GM21390 (cell line): Measurements from ENCODE around the gene ST3GAL2.
"Not testable (repeated sequence)": the region's sequence is repeated elsewhere in the genome, so short reads cannot be mapped to it uniquely, and the experiment has no call there.

Source experiments
- ATAC-seq: cut with Tn5 transposase; IDR thresholded peaks from one replicate; pipeline ENCODE4 v1.9.1; 2021; ENCODE audit not compliant: unreplicated experiment

ST3GAL2 gene

DNA sequence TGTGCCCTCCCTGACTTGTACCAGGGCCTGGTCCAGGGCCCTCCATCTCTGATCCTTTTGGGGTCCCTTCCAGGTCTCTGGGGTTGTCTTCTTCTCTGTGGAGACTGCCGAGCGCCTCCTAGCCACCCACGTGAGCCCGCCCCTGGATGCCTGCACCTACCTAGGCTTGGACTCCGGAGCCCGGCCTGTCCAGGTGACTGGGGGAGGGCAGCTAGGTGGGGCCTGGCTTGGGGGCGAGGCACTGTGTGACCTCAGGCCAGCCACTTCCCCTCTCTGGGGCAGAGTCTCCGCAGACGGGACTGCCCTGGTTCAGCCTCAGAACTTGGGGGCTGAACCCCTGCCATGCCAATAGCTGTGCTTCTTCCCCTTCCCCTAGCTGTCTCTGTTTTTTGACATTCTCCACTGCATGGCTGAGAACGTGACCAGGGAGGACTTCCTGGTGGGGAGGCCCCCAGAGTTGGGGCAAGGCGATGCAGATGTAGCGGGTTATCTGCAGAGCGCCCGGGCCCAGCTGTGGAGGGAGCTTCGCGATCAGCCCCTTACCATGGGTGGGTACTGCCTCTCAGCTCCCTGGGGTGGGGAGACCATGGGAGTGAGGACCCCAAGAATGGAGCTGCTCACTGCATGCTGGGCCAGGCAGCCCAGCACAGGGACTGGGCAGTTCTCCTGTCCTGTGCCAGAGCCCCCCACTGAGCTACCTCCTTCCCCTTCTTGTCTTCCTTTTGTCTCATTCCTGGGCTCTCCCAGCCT, 30.1 kb upstream of the ST3GAL2 start:
- no peak for ATAC-seq

DNA sequence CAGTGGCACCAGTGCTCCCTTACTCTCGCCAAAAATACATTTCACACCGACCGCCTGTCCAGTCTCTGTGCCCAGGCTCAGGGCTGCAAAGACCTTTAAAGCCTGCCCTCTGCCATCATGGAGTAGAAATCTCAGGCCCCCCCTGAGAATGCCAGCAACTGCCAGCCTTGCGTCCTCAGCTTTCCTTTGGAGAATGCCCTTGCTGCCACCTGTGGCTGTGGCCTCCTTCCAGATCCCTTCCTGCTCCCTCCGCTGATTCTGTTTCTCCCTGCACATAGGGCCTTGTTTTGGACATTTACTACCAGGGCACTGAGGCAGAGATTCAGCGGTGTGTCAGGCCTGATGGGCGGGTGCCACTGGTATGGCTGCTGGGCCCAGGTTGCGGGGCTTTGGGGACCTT, 28.7 kb upstream of the ST3GAL2 start:
- ATAC-seq, result no peak

DNA sequence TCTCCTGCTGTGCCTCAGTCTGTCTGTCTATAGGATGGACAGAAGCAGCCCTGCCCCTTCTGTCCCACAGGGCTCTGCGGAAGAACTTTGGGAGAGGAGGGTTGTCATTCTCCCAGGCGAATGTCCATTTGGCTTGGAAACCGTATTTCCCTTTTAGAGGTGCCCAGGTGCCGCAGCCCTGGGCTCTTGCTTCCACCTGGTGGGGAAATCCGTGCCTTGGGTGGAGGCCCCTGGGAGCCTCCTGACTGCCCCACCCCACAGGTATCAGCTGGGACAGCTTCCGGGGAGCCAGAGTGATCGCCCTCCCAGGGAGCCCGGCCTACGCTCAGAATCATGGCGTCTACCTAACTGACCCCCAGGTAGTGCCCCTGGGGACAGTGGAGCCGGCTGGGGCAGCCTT, 28.2 kb upstream of the ST3GAL2 start:
- no peak for ATAC-seq

DNA sequence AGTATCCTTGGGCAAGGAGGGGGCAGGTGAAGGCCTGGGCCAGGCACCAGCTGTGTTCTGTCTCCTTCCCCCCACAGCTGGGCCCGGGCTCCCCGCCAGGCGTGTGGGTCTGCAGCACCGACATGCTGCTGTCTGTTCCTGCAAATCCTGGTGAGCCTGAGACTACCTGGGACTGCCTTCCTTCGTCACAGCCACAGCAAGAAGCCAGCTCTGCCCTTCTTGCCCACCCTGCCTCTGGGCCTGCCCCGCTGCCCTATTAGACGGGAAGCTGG, 27.8 kb upstream of the ST3GAL2 start:
- ATAC-seq, result no peak

DNA sequence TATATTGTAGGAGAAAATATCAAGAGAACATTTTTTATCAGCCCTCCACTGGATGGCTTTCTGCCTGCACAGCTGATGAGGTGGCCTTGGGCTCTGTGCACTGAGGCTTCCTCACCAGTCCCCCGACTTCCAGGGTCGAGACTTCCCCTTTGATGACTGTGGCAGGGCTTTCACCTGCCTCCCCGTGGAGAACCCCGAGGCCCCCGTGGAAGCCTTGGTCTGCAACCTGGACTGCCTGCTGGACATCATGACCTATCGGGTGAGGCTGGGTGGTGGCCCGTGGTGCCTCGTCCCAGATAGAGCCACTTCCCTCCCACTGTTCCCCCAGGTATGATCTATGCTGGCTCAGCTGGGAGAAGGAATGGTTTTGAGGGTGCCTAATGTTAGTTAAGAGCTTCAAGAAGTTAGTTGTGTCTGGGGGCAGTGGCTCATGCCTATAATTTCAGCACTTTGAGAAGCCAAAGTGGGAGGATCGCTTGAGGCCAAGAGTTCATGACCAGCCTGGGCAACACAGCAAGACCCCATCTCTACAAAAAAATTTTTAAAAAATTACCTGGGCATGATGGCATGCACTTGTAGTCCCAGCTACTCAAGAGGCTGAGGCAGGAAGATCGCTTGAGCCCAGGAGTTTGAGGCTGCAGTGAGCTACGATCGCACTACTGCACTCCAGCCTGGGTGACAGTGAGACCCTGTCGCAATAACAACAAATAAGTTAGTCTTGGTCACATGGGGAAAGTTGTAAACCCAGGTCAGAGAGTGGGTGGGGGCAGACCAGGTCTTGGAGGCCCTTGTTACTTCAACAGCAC, 27.3 kb upstream of the ST3GAL2 start:
- no peak for ATAC-seq

DNA sequence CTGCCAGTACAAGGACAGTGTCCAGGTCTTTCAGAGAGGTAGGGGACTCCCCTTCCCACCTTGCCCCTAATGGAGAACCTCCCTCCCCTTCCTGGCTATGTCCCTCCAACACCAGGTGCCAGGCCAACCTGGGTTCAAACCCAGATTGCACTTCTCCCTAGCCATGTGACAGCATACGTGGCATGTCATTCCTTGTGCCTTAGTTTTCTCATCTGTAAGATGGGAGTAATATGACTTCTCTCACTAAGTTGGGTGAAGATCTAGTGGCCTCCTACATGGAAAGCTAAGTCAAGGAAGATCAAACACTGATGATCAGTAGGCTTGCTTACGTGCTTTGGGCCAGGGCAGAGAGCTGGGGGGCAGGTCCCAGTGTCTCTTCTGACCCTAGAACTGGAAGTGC, 24.3 kb upstream of the ST3GAL2 start:
- ATAC-seq, result no peak

DNA sequence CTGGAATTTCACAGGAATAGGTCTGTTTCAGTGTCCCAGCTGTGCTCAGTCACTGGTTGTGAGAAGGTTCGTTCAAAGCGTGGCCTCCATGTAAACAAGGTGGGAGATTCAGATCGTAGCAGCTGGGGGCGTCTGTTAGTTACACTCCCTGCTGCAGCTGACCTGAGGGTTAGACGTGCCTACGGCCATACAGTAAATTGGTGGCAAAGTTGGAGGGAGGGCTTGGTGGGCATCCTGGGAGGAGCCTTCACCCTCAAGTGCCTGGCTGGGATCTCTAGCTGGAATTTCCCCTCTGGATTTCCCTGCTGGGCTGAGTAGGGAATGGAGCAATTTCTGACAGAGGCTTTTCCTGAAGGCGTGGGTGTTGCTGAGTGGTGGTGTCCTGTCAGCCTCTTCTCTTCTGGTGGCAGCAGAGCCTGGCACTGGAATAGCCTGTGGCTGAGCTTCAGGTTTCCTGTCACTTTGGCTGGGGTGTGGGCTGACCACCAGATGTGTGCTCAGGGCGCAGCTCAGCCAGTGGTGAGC, 21.9 kb upstream of the ST3GAL2 start:
- ATAC-seq, result no peak

DNA sequence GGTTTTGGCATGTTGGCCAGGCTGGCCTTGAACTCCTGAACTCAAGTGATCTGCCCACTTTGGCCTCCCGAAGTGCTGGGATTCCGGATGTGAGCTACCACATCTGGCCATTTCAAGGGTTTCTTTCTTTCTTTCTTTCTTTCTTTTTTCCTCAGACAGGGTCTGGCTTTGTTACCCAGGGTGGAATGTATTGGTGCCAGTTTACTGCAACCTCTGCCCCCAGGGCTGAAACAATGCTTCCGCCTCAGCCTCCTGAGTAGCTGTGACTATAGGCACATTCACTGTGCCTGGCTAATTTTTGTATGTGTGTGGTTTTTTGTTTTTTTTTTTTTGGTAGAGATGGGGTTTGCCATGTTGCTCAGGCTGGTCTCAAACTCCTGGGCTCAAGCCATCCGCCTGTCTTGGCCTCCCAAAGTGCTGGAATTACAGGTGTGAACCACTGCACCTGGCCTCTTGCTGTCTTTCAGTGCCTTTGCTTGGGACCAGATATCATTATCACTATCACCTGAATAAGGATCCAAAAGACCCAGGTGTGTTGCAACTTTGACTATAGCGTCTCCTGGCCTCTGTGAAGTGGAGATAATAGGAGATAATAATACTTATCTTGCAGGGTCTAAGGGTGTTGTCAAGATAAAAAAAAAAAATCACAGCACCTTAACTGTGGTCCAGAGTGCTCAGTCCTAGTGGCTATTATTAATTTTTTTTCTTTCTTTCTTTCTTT, 18.7 kb upstream of the ST3GAL2 start:
- ATAC-seq, result no peak

DNA sequence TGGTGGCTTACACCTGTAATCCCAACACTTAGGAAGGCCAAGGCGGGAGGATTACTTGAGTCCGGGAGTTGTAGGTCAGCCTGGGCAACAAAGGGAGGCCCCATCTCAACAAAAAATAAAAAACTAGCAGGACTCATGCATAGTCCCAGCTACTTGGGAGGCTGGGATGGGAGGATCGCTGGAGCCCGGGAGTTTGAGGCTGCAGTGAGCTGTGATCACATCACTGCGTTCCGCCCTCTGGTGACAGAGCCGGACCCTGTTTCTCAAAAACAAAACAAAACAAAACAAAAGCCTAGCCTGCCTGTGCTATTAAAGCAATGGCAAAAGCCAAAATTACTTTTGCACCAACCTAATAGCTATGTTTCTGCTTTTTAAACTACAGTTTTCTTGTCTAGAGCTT, 17.0 kb upstream of the ST3GAL2 start:
- no peak for ATAC-seq

DNA sequence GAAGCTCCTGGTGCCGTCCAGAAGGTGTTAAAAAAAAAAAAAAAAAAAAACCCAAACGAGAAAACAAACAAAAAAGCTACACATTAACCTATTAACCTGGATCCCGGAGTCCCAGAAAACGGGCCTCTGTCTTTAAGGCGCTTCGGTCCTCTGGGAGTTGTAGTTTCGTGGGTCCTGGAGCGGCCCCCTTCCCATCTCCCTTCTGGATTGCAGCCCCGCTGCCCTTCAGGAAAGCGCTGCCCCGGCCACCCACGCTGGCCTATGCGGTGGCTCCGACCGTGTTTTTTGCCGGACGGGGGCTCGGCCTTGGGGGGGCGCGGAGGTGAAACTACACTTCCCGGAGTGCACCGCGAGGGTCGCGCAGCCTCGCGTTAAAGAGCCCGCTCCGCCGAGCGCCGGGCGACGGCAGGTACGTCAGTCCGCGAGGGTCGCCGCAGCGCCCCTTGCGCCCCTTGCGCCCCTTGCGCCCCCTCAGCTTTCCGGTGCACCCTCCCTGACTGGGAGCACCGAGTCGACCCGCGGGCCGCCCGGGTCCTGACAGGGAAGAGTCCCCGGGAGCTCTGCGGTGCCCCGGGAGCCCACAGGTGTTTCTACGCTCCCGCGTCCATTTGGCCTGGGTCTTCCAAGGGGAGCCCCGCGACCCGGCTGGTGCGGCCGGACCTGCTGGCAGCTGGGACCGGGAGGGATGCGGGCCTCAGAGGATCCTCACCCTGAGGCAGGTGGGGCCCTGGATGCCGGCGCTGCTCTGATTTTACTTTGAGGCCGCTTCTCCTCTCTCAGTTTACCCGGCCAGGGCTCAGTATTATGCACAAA, 15.5 kb upstream of the ST3GAL2 start, which contains the start of gene FCSK:
TSS of gene FCSK (plus strand) at position 374 of the 813 bp plus-strand sequence. CDS start 8,596 bp downstream, outside the sequence.
- ATAC-seq, result peak; percentile 89

DNA sequence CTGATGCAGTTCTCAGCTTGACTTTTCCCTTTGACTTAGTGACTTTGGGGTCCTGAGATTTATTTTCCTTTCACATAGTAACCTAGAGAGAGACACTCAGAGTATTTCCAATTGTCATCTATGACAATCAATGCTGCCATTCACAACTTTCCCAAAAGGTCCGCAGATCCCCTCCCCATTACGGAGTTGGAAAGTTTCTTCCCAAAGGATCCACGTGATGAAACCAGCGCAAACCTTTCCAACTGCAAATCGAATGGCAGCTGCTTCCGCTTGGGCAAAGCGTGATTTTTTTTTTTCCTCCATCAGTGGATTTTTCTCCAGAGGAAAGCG, 15.0 kb upstream of the ST3GAL2 start:
- no peak for ATAC-seq

DNA sequence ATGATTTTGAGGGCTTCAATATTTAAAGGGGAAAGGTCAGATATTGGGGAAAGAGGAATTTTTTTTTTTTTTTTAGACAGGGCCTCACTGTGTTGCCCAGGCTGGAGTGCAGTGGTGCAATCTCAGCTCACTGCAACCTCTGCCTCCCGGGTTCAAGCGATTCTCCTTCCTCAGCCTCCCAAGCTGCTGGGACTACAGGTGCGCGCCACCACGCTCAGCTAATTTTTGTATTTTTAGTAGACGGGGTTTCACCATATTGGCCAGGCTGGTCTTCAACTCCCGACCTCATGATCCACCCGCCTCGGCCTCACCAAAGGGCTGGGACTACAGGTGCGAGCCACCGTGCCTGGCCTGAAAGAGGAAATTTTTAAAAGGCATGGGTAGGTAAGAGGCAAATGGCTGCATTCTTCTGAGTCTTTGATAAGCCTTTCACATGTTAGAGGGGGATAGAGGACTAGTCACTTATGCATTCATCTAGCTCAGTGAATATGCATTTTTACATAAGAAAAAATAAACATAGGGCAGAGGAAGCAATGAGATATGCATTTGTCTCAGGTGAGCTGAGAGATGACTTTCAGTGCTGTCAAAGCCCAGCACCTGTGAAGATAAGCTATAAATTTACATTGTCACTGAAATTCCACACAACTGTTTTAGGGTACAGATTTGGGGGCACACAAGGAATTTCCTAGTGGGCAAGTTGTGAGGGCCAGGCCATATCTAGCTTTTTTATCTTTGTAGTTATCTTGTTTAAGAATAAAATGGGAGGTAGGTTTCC, 14.4 kb upstream of the ST3GAL2 start:
- ATAC-seq, result no peak

DNA sequence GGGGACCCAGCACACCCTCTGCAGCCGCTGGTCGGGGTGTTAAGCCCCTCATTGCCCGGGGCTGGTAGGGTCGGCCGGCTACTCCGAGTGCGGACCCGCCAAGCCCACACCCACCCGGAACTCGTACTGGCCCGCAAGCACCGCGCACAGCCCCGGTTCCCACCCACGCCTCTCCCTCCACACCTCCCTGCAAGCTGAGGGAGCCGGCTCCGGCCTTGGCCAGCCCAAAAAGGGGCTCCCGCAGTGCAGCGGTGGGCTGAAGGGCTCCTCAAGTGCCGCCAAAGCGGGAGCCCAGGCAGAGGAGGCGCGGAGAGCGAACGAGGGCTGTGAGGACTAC, 12.1 kb upstream of the ST3GAL2 start:
- not testable (repeated sequence) for ATAC-seq

DNA sequence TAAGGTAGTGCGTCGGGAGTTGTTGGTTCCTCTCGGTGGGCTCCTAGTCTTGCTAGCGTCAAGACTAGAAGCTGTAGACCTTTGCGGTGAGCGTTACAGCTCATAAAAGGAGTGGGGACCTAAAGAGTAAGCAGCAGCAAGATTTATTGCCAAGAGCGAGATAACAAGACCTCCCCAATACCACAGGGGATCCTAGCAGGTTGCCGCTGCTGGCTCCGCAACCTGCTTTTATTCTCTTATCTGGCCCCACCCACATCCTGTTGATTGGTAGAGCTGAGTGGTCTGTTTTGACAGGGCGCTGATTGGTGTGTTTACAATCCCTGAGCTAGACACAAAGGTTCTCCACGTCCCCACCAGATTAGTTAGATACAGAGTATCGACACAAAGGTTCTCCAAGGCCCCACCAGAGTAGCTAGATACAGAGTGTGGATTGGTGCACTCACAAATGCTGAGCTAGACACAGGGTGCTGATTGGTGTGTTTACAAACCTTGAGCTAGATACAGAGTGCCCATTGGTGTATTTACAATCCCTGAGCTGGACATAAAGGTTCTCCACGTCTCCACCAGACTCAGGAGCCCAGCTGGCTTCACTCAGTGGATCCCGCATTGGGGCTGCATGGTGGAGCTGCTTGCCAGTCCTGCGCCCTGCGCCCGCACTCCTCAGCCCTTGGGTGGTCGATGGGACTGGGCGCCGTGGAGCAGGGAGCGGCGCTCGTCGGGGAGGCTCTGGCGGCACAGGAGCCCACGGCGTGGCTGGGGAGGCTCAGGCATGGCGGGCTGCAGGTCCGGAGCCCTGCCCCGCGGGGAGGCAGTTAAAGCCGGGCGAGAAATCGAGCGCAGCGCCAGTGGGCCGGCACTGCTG, 11.5 kb upstream of the ST3GAL2 start:
- not testable (repeated sequence) for ATAC-seq

DNA sequence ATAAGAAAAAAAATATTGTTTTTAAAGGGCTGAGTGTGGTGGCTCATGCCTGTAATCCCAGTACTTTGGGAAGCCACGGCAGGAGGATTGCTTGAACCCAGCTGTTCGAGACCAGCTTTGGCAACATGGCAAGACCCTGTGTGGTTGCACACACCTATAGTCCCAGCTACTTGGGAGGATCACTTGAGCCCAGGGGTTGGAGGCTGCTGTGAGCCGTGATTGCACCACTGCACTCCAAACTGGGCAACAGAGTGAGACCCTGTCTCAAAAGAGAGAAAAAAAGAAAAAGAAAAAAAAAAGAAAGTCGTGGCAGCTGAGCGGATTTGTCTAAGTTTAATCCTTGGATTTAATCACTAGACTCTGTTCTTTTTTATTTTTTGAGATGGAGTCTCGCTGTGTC, 9.2 kb upstream of the ST3GAL2 start:
- no peak for ATAC-seq

DNA sequence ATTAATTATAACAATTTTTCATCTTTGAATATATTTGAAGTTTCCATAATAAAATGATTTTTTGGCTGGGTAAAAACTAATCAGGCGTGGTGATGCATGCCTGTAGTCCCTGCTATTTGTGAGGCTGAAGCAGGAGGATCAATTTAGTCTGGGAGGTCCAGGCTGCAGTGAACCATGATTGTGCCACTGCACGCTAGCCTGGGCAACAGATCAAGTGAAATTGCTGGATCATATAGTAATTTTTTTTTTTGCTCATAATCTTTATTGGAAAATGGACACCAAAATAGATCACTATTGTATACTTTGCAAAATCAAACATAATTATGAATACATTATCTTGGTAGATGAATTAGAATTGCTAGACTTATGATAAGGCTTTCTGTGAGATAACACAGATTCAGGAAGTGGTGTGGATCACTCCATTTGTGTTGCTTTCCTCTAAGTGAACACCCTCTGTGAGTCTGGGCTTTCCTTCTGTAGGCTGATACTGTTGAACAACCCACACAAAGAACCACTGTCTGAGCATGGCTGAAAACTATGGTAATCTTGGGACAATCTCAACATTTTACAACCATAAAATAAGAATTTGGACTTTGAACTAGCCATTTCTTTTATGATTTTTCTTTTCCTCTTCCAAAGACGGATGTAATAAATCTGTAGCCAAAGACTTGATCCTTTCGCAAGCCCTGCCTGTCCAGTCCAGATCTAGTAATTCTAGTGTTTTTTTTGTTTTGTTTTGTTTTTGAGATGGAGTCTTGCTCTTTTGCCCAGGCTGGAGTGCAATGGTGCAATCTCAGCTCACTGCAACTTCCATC, 5.6 kb upstream of the ST3GAL2 start:
- no peak for ATAC-seq

DNA sequence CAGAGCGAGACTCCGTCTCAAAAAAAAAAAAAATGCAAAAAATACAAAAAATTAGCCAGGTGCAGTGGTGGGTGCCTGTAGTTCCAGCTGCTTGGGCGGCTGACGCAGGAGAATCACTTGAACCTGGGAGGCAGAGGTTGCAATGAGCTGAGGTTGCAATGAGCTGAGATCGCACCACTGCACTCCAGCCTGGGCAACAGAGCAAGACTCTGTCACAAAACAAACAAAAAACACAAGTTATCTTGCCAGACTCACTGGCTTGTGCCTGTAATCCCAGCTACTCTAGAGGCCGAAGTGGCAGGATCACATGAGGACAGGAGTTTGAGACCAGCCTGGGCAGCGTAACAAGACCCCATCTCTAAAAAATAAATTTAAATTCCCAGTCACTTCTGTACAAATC, 3.4 kb upstream of the ST3GAL2 start:
- no peak for ATAC-seq

DNA sequence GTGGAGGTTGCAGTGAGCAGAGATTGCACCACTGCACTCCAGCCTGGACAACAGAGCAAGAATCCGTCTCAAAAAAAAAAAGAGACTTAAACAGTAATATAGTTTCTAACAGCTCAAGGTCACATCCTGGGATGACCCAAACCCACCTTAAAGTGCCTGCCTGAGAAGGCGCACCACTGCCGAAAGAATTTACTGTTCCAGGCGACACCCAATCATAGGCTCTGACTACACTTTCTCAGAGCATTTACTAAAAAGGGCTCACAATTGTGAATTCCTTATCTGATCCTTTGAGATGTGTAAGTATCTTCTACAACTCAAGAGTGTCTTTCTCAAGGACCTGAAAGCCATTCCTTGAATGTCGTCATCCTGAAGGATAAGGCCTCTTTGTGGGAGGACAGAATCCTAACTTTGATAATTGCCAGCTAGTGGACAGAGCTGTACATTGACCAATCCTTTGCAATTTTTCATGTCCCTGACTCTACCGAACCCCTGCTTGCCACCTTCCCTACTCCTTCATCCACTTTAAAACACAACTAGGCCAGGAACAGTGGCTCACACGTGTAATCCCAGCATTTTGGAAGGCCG, 2.6 kb upstream of the ST3GAL2 start:
- ATAC-seq, result no peak
